Endothelial cell of umbilical vein (primary cell): ENCODE results near the gene CAPN7. TPM values are rescaled to one million over a fixed set of nuclear protein-coding genes. Genes with fewer than 3 reads are reported as not detected.

ENCODE experiments used
- BruUV-seq: library from RNA; stranded (reverse); fragments of 400-500 nt; replicated peaks from 2 replicates; lab custom pipeline; 2021; lab: Mats Ljungman, UMichigan
- CTCF ChIA-PET: fragments of 300-600, 350-600 bp; sonication (Branson Sonifier 250); formaldehyde crosslinking; loops from one replicate; lab custom pipeline; 2021; ENCODE audit warnings: antibody characterized with exemption, inconsistent platforms; lab: Charles Lee
- POLR2A ChIA-PET: fragments of 300-600, 350-600 bp; sonication (Branson Sonifier 250); formaldehyde crosslinking; loops from one replicate; lab custom pipeline; 2021; ENCODE audit warnings: antibody characterized with exemption, inconsistent platforms; lab: Charles Lee
- DNase-seq: peaks from one replicate; pipeline ENCODE4 v3.0.0-alpha.2; 2011; ENCODE audit warnings: low read depth, low spot score
- FAIRE-seq: peaks from 2 replicates; lab custom pipeline; 2011; peaks lifted over from hg19 to GRCh38; lab: Jason Lieb, UNC
- H2AFZ ChIP-seq: 2 replicates; pipeline ENCODE4 v1.6.0; 2012; ENCODE audit warnings: low read depth, low read length, control low read depth, inconsistent platforms
- H3K27ac ChIP-seq: 2 replicates; pipeline ENCODE4 v1.5.1; 2011; ENCODE audit warnings: low read depth, mild to moderate bottlenecking, control low read depth, low read length, moderate library complexity; ENCODE audit not compliant: insufficient read depth
- H3K27me3 ChIP-seq, 2 experiments: 2 replicates each; pipeline versions ENCODE4 v1.6.0 to v1.6.1; 2011; ENCODE audit warnings: low read length in 2 of 2, mixed read lengths in 1 of 2; ENCODE audit not compliant: control insufficient read depth in 2 of 2, insufficient read depth in 2 of 2
- H3K36me3 ChIP-seq, 2 experiments: 2 replicates in 1 of 2; 3 replicates in 1 of 2; pipeline ENCODE4 v1.5.1; 2011; ENCODE audit warnings: low read length in 2 of 2, mild to moderate bottlenecking in 1 of 2, moderate library complexity in 1 of 2; ENCODE audit not compliant: control insufficient read depth in 2 of 2, insufficient read depth in 2 of 2; ENCODE audit errors: extremely low read depth in 1 of 2
- H3K4me1 ChIP-seq: 3 replicates; pipeline ENCODE4 v1.5.1; 2011; ENCODE audit warnings: mild to moderate bottlenecking, low read length; ENCODE audit not compliant: control insufficient read depth, insufficient read depth; ENCODE audit errors: extremely low read depth
- H3K4me2 ChIP-seq: 2 replicates; pipeline ENCODE4 v1.6.1; 2011; ENCODE audit warnings: low read length, control low read depth, mixed read lengths; ENCODE audit not compliant: insufficient read depth
- H3K4me3 ChIP-seq, 3 experiments: fragments of 200-600 bp in 1 of 3; sonication (generic), shearing (Covaris generic) in 1 of 3; replicated peaks in 1 of 3; 2 replicates each; pipeline ENCODE4 v1.5.1; 2011 to 2016; ENCODE audit warnings: control low read depth in 3 of 3, low read length in 3 of 3, mild to moderate bottlenecking in 2 of 3, inconsistent platforms in 1 of 3, low read depth in 1 of 3, moderate library complexity in 1 of 3; ENCODE audit not compliant: insufficient read depth in 1 of 3
- H3K79me2 ChIP-seq: 2 replicates; pipeline ENCODE4 v1.6.0; 2012; ENCODE audit warnings: low read length, inconsistent platforms; ENCODE audit not compliant: control insufficient read depth, insufficient read depth
- H3K9ac ChIP-seq: replicated peaks from 2 replicates; pipeline ENCODE3; 2011; ENCODE audit warnings: low read length, control low read depth; ENCODE audit not compliant: insufficient read depth; ENCODE audit errors: extremely low read depth
- H3K9me1 ChIP-seq: replicated peaks from 3 replicates; pipeline ENCODE4 v1.6.0; 2011; ENCODE audit warnings: mild to moderate bottlenecking, low read length; ENCODE audit not compliant: control insufficient read depth, insufficient read depth; ENCODE audit errors: extremely low read depth
- H3K9me3 ChIP-seq: replicated peaks from 2 replicates; pipeline ENCODE4 v1.5.1; 2012; ENCODE audit warnings: low read length, inconsistent platforms; ENCODE audit not compliant: control insufficient read depth, insufficient read depth
- H4K20me1 ChIP-seq: replicated peaks from 2 replicates; pipeline ENCODE3; 2011; ENCODE audit warnings: mild to moderate bottlenecking, low read length; ENCODE audit not compliant: control insufficient read depth, insufficient read depth; ENCODE audit errors: extremely low read depth
- EZH2 ChIP-seq: IDR thresholded peaks from 2 replicates; pipeline ENCODE4 v1.6.1; 2012; ENCODE audit warnings: borderline replicate concordance, low read depth, mild to moderate bottlenecking, moderate library complexity, low read length, inconsistent platforms; ENCODE audit not compliant: severe bottlenecking
- FOS ChIP-seq: IDR thresholded peaks from 2 replicates; pipeline ENCODE4 v1.6.1; 2011; ENCODE audit warnings: mild to moderate bottlenecking, low read length, moderate library complexity, borderline replicate concordance; ENCODE audit not compliant: insufficient read depth
- GATA2 ChIP-seq: IDR thresholded peaks from 2 replicates; pipeline ENCODE4 v1.7.0; 2011; ENCODE audit warnings: low read depth, mild to moderate bottlenecking, moderate library complexity, mixed read lengths, low read length; ENCODE audit not compliant: insufficient read length, insufficient read depth
- JUN ChIP-seq: IDR thresholded peaks from 2 replicates; pipeline ENCODE4 v1.6.1; 2011; ENCODE audit warnings: borderline replicate concordance, low read depth; ENCODE audit not compliant: insufficient read length, insufficient read depth
- MAX ChIP-seq: IDR thresholded peaks from 2 replicates; pipeline ENCODE4 v1.6.1; 2011; ENCODE audit not compliant: insufficient read depth, insufficient read length
- MYC ChIP-seq: IDR thresholded peaks from one replicate; pipeline ENCODE4 v1.6.1; 2011; ENCODE audit warnings: mild to moderate bottlenecking, low read depth, low read length
- POLR2A ChIP-seq: IDR thresholded peaks from 2 replicates; pipeline ENCODE4 v1.6.1; 2012; ENCODE audit warnings: low read depth, mild to moderate bottlenecking, control low read depth, low read length
- dilution Hi-C: fragments of 300-500 bp; cut with MboI; formaldehyde crosslinking; loops from one replicate; pipeline ENCODE4 v1.15.0; 2019; ENCODE audit warnings: low sequenced_read_pairs; ENCODE audit not compliant: extremely low pct_ligation_motif_present
- intact Hi-C: fragments of 100-400 bp; cut with micrococcal nuclease; formaldehyde crosslinking; loops from one replicate; pipeline ENCODE4 v1.10.0; 2022
- polyA plus RNA-seq, 4 experiments: library from polyadenylated mRNA; depleted of rRNA in 3 of 4; stranded (reverse) in 3 of 4; unstranded in 1 of 4; fragments of >200 nt; gene quantifications; 2 replicates each; pipeline versions ENCODE4 v1.2.1 to v1.2.3, GENCODE V29; 2011 to 2012; ENCODE audit warnings: missing spikeins in 1 of 4
- total RNA-seq: library from RNA; stranded (reverse); gene quantifications from 2 replicates; pipeline ENCODE4 v1.2.3, GENCODE V29; 2021

CAPN7 gene
- total and polyA plus RNA-seq, 2 donors (not counting 3 experiments of a cell fraction or from before 2014, with no cell fraction given): 13.2 to 32.7 TPM

DNA sequence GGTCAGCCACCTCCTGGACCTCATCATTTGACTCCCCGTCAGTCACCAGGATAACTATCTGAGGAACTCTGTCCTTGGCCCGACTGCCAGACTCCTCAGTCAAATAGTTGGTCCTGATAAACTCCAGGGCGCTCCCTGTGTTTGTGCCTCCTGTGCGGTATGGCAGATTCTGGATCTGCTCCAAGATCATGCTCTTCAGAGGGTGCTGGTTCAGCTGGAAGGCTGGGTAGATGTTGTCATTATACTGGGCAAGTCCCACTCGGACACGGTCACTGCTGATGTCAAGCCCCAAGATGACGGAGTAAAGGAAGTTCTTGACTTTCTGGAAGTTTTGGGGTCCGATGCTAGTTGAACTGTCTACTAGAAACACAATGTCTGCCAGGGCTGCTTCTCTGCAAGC, 31.1 kb upstream of the CAPN7 start:
- Histone ChIP-seq H3K4me1 (no peaks in the 10 kb centered on the region), H4K20me1 (no peaks in the 10 kb centered on the region), H2AFZ (no peak overlapping the region), H3K79me2 (no peaks in the 10 kb centered on the region), H3K36me3 (no peaks in the 10 kb centered on the region), H3K9me3 (no peaks in the 10 kb centered on the region), H3K9ac (no peak overlapping the region), H3K4me2 (no peak overlapping the region), H3K9me1 (no peaks in the 10 kb centered on the region), H3K4me3 (no peak overlapping the region), H3K27me3 (peaks cover 48 to 81% of the 10 kb centered on the region in 2 experiments), H3K27ac (no peak overlapping the region)
- no peak for FAIRE-seq
- ChIA-PET CTCF (no interaction called here), POLR2A (no interaction called here)
- TF ChIP-seq FOS: no peak
- no peak for TF ChIP-seq MYC
- TF ChIP-seq MAX: no peak
- TF ChIP-seq EZH2: no peak
- no peak for TF ChIP-seq JUN
- no peak for TF ChIP-seq POLR2A
- no peak for TF ChIP-seq GATA2
- BruUV-seq: no TSS peak
- DNase-seq: no peak
- dilution Hi-C loops: no loop called here
- intact Hi-C loops: no loop called here

- Histone ChIP-seq H3K36me3 (no peaks in the 10 kb centered on the region), H3K9ac (no peak overlapping the region), H3K79me2 (no peaks in the 10 kb centered on the region), H4K20me1 (no peaks in the 10 kb centered on the region), H3K27me3 (peaks cover 50 to 83% of the 10 kb centered on the region in 2 experiments), H3K9me1 (no peaks in the 10 kb centered on the region), H3K27ac (no peak overlapping the region), H2AFZ (no peak overlapping the region), H3K4me1 (no peaks in the 10 kb centered on the region), H3K9me3 (no peaks in the 10 kb centered on the region), H3K4me2 (no peak overlapping the region), H3K4me3 (no peak overlapping the region)
- POLR2A ChIA-PET: no interaction called here
- CTCF ChIA-PET: interaction anchor here (0.8 to 1.5 kb wide), 2 partner anchors 16 to 67 kb away, joined by 3 to 4 read pairs; no protein-coding TSS in a partner anchor
- TF ChIP-seq MYC: no peak
- intact Hi-C loops: no loop called here
- FAIRE-seq (no peak), DNase-seq (no peak)
- dilution Hi-C loops: no loop called here
- no TSS peak for BruUV-seq
These were observed 30.4 kb upstream of the CAPN7 start for GRCh38 chr3:15175605-15176004.
